GM18867 (cell line): Measurements from ENCODE around the gene SEC14L5.

Experiments
- ATAC-seq: cut with Tn5 transposase; IDR thresholded peaks from one replicate; pipeline ENCODE4 v1.9.1; 2021; ENCODE audit warnings: mild to moderate bottlenecking, moderate library complexity; ENCODE audit not compliant: unreplicated experiment

Gene SEC14L5

DNA sequence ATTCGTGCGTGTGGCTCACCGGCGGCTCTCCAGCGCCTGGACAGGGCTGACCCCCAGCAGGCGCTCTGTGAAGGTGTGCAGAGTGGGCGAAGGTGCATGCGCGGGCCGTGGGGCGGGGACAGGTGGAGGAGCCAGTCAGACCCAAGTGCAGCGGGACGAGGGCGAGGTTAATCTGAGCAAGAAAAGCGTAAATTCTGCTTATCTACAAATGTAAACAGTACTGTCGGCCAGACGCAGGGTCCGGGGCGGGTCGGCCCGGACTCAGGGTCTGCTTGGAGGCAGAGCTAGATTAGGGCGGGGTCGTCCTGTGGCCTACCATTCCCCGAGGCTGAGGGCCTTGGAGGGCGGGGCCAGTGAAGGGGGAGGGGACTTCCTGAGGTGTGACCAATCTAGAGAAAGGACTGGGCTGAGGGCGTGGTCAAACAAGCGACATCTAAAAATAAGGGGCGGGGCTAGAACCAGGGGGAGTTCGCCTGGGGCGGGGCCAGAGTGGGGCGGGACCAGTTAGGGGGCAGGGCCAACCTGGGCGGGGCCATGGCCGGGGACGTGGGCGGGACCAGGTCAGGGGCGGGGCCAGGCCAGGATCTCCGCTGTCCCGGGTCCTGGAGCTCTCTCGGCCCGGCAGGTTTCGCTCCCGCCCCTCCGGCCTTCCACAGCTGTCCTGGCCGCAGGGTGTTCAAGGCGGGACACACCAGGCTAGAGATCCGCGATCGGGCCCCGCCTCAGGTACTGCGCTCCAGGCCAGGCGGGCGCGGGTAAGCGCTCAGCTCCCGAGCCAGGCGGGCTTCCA is at the start of gene SEC14L5:
TSS of gene SEC14L5 (plus strand) at position 611 of the 790 bp plus-strand sequence. CDS start 994 bp downstream, outside the sequence.
- ATAC-seq: peak; percentile 66

DNA sequence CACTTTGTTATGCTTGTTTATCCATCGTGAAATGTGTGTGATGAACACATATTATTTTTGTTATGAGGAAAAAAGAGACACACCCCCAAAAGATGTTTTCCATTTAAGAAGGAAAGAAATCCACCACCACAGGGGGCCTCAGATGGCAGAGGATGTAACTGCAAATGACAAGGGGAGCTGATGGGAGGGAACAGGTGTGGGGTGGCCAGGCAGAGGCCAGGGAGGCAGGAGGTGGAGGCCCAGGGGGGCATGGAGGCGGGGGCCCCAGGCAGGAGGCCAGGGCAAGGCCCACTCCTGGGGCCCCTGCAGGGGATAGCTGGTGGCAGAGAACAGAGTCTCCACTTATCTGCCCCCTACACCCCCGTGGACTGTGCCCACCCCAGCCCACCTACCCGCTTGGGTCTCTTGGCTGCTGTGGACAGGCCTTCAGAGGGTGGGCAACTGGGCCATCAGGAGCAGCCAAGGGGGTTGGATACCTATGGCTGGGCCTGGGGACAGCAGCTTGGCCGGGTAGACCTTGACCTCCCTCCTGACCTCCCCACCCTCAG is 49.2 kb upstream of the SEC14L5 start:
- ATAC-seq: no peak

DNA sequence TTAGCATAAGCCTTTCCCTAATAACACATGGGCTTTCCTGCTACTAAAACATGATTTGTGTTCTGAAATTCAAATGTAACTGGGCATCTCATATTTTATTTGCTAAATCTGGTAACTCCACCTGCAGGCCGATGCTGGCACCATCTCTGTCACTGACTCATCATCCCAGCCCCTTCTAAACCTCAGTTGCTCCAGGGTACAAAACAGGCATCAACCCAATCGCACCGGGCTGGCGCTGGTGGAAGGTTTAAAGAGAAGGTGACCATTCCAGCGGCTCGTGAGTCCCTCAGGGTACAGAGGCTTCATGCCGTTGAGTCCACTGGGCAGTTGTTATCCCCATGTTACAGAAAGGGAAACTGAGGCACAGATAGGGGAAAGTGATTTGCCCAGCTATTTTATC is 48.3 kb upstream of the SEC14L5 start:
- no peak for ATAC-seq

DNA sequence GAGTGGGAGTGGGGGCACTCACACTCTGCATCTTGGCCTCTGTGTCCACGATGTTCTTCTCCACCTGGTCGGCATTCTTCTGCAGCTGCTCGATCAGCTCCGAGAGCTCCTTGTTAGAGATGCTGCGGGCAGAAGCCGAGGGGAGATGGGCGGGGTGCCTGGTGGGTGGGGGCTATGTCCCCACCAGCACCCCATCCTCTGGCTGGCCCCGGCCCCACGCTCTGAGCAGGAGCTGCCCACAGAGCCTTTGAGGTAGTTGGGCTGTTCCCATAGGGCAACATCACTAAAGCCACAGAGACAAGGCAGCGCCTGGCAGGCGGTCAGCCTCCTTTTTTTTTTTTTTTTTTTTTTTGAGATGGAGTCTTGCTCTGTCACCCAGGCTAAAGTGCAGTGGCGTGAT is 47.3 kb upstream of the SEC14L5 start:
- no peak for ATAC-seq

DNA sequence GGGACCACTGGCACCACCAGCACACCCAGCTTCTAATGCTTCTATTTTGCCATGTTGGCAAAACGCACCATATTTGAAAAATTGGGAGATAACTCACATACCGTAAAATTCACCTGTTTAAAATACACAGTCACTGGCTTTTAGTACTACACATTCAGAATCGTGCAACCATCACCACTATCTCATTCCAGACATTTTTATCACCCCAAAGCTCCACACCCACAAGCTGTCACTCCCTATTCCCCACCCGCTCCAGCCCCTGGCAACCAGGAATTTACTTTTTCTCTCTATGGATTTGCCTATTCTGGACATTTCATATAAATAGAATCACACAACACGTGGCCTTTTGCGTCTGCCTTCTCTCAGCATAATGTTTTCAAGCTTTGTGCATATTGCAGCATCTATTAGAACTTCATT is 46.2 kb upstream of the SEC14L5 start:
- no peak for ATAC-seq

DNA sequence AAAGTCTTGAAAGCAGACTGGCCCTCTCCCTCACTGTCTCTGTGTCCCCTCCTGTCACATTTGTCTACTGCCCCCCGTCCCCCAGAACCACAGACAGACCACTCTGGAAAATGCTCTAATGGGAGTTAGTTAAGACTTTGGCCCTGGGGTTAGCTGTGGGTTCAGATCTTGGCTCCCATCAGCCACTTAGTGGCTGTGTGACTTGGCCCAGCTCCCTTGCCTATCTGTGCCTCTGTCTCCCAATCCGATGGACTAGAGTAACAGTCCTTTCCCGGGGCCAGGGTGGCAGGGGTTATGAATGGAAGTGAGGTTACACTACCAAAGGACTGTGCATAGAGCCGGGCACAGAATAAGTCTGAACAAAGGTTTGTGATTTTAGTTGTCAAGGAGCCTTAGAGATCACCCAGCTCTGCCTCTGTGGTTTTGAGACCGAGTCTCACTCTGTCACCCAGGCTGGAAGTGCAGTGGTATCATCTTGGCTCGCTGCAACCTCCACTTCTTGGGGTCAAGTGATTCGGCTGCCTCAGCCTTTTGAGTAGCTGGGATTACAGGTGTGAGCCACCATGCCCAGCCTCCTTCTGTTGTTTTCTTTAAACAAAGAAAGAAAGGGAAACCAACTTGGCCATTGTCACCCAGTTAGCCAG is 44.9 kb upstream of the SEC14L5 start:
- no peak for ATAC-seq

DNA sequence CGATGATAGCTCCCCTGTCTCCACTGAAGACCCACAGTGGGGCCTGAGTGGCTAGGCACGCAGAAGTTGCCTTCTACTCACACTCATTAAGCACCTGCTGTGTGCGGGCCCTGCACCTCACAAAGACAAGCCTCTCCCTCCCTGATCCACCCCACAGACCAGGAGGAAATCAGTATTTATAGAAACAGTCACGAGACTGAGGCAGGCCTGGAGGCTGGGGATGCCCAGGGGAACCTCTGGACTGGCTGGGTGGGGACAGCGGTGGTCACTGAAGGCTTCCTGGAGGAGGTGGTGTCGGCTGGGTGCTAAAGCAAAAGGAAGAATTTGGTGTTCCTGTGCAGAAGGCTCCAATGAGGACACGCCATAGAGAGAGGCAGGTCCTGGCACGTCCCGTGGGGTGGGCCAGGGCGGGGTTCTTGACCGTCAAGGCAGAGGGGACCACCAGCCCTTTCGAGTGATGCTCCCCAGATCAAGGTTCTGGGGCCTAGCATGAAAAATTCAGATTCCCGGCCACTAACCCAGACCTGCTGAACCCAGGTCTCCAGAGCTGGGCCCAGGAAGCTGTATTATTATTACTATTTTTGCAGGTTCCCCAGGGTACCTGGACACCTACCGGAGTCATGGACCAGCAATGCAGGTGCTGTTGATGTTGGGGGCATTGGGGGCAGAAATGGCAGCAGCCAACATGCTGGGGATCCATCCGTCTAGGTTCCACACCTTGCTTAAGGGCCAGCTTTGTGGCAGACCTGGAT is 44.2 kb upstream of the SEC14L5 start:
- ATAC-seq: no peak

DNA sequence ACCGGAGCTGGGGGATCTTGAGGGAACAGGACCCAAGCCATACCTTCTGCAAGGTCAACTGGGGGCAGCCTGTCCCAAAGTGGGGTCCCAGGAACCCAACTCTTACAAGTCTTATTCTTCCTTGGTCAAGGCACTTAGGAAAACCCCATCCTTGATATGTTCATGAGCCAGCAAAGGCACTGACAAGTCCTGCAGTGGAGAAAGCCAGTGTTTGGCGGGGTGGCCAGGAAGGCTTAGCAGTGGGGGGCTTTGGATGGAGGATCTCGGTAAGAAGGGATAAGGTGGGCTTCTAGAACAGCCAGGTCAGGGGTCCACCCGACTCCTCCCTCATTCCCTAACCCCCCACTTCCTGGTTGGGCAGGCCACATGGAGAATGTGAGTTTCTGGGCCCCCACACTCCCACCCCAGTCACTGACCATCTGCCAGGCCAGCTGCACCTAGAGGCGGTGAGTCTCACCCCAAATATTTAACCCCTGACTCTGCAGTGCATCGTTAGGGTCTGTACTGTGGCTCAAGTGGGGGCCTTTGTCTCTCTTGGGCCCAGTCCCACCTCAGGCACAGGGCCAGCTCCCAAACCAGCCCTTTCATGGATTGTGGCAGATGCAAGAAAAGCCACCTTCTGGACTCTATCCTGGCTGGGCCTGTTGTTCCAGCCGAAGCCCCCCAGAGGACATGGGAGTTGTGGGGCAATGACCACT is 43.5 kb upstream of the SEC14L5 start:
- ATAC-seq: no peak

DNA sequence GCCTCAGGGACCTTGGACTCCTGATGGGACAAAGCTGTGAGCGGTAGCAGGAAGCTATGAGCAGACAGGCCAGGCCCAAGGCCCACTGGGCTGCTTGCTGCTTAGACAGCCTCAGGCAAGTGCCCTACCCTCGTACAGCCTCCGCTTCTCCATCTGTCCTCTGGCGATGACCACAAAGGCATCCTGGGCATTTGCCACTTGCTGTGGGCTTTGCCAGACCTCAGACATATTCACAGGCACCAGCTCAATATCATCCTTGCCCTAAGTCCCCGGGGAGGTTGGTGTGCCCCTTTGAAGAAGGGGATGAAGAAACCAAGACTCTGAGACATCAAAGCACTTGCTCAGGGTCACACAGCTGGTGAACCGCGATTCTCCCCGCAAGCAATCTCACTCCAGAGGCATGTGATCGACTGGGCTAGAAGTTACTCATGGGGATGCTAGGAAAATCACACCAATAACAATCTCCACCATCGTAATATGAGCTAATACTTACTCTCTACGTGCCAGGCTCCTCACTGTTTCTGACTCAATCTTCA is 42.8 kb upstream of the SEC14L5 start:
- no peak for ATAC-seq

DNA sequence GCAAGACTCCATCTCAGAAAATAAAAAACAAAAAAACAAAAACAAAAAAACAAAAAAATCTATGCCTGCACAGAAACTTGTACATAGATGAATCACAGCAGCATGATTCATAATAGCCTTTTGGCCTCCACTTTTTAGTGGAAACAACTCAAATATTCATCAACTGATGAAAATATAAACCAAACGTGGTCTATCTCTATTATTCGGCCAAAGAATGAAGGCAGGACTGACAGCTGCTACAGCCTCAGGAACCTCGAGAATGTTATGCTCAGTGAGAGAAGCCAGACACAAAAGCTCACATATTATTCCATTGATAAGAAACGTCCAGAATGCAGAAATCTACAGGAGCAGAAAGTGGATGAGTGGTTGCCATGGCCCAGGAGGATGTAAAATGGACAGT is 41.0 kb upstream of the SEC14L5 start:
- ATAC-seq: no peak

DNA sequence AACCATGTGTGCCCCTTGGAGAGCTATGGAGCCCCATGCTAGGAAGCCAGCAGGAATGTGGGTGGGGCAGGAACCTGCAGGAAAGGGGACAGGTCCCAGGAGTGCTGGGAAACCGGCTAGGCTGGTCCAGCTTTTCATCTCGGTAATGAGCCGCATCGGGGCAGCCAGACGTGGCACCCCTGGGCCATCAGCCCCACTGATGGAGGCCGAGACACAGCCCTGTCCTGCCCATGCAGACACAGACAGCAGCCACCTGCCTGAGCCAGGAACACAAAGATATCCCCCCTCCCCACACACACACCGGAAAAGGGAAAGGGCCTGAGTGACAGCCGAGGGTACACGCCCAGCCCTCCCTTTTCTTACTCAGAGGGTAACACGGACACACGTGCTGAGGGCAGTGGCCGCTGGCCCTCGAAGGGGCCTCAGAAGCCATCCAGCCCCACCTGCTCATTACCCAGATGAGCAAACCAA is 39.3 kb upstream of the SEC14L5 start:
- ATAC-seq: no peak

DNA sequence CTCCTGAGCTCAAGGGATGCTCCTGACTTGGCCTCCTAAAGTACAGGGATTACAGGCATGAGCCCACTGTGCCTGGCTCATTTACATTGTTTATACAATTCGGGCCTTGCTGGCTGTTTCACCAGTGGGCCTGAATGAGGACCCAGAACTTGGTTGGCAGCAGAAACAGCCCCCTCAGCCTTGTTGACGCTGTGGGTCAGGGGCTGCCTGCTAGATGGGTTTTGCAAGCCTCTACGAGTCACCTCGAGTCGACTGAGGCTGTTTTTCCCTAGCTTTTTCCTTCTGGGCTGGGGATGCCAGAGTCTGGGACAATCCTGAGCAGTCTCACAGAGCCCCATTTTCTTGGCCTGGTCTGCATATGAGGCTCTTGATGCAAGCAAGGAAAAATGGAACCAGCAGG is 37.3 kb upstream of the SEC14L5 start:
- no peak for ATAC-seq

DNA sequence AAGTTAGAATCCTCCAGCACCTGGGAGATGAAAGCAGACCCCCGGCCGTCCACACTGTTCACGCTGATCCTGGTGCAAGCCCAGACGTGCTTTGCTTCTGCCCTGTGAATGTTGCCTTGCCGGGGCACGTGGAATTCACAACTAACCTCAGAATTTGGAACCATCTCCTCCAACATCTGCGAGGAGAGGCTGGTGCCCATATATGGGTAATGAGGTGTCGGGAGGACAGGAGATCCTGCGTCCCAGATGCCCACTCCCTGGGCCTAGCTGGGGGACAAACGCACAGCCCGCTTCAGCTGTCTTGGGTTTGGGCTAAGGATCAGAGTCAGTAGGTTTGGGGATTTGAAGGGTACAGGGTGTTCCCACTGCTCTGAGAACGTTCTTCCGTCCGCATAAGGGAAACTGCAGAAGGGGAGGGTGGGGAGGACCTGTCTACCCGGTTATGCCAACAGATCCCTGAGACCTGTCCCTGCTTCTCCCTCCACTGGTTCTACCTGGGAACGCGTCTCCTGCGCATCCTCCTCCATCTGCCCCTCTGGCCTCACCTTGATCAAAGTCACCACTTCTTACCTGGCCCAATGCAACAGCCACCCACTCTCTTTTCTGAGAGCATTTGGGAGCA is 35.3 kb upstream of the SEC14L5 start:
- ATAC-seq: no peak

DNA sequence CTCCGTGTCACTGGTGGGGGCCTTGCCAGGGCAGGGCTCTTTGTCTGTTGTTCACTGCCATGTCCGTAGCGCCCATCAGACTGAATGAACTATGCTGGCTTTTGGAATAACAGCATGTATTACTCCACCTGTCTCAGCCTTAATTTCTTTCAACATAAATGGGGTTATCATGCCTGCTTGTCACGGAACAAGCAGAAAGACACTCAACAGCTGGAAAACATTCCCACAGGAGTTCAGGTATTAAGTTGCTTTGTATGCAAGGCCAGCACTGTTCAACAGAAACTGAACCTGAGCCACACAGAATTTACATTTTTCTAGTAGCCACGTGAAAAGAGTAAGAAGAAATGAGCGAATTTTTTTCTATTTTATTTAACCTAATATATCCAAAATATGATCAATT is 34.3 kb upstream of the SEC14L5 start:
- ATAC-seq: no peak

DNA sequence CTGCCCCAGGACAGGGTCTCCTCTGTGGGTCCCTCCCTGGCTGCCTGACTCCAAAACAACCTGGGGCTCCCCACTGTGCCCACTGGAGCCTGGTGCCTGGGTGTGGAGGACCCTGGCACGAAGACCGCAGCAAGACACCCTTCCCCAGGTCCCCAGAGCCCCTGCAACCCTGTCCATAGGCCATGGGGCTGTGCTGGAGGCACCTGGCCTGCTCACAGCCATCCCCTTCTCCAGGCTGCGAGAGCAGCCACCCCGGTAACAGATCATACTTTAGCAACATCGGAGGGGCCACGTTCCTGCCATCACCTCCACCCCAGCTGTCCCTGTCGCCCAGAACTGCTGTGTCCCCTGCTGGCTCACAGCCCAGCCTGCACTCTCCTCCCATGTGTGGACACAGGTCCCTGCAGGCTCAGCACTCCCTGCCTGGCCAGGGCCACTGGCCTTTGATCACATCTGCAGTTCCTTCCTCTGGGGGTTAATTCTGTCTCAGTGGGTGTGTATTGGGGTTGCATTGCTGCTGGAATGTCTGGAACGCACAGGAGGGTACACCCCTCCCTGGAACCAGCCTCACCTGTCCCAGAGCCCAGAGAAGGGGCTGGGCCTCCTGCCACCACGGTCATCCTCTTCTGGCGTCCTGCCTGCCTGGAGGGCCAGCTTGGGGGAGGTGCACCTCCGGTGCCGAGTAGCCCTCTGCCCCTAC is 33.4 kb upstream of the SEC14L5 start:
- no peak for ATAC-seq

DNA sequence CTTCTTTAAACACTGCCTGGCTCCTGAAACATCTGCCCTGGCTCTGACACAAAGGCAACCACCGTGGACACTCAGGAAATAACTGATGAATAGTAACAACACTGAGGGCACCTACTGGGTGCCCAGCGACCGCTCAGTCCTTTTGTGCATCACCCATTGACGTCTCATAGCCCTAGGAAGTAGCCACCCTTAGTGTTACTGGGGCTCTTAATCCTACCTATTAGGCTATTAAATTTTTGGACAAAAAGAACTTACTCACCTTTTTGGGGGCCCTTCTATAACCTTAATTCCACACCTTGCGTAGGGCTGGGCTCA is 32.9 kb upstream of the SEC14L5 start:
- ATAC-seq: no peak

DNA sequence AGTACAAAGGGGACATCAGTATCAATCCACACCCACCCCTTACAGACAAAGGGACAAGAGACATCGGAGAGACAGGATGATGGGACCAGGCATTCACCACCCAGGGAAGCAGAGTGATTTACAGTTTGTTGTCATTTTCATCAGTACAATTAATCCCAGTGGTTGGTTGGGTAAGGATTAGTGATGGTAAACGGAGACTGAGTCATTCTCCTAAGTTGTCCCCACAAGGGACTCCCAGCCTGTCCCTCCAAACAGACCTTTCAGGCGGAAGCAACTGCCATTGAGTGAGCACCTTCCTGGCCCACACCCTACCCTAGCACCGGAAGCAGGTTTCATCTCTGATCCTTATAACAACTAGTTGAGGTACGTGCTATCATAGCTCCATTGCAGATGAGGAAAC is 32.3 kb upstream of the SEC14L5 start:
- ATAC-seq: no peak

DNA sequence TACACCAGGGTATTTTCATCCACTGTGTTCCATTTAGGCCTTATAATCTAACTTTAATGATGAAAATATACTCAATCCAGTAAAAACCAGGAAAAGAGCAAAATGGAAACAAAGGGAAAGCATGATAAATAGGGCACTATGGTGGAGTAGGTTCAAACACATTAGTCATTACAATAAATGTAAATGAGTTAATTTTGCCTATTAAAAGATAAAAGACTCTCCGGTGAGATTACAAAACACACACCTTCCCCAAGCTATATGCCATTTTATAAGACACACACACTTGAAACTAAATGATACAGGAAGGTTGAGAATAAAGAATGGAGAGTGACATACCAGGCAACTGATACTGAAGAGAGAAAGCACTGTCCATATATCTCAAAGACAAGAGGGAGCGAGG is 31.2 kb upstream of the SEC14L5 start:
- ATAC-seq: no peak

DNA sequence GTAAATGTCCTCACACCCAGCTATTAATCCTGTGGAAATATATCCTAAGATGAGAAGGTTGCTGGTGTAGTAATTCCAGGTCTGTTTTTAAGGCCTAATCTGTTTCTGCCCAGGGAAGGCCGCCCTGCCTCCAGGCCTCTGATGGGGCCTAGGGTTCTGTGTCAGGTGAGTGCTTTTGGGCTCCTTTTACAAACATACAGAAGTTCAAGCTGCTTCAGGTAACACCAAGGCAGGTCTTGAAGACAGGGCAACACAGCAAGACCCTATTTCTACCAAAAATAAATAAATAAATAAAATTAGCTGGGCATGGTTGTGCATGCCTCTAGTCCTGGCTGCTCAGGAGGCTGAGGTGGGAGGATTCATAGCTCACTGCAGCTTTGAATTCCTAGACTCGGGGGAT is 30.5 kb upstream of the SEC14L5 start:
- ATAC-seq: no peak

DNA sequence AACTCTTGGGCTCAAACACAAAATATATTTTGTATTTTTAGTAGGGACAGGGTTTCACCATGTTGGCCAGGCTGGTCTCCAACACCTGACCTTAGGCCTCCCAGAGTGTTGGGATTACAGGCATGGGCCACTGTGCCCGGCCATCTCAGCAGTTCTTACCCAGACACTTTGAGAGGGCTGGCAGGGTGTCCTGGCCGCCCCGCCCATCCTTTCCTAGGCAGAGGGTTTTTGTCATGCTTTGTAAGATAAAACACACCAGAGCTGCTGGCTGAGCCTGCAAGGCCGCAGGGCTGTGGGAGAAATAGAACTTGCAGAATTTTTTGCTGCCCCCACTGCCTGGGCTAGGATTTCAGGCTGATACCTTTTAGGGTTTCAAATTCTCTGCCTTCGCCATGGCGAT is 29.9 kb upstream of the SEC14L5 start:
- ATAC-seq: no peak
